SHP77 treated with DMSO at 0.1 percent for 48 hours (cell line): Measurements from ENCODE around the gene DCLK1.
"Not testable (repeated sequence)": the region's sequence is repeated elsewhere in the genome, so short reads cannot be mapped to it uniquely, and the experiment has no call there.

Experiments used
- DNase-seq: peaks from one replicate; lab custom pipeline; 2025; lab: John Stamatoyannopoulos, UW

DCLK1 gene

GRCh38 chr13:36130552-36131221 lies 495 bp downstream of the DCLK1 start:
- no peak for DNase-seq

GRCh38 chr13:36130193-36130551 lies 1.0 kb downstream of the DCLK1 start:
- no peak for DNase-seq

GRCh38 chr13:36129539-36129938 lies 1.6 kb downstream of the DCLK1 start:
- no peak for DNase-seq

- no peak for DNase-seq
Observed at GRCh38 chr13:36126491-36126890, 4.7 kb downstream of the DCLK1 start.

- no peak for DNase-seq
Observed at GRCh38 chr13:36125841-36126240, 5.3 kb downstream of the DCLK1 start.

- DNase-seq = no peak
Observed at GRCh38 chr13:36124236-36124822, 6.9 kb downstream of the DCLK1 start.

GRCh38 chr13:36115306-36115705 lies 15.9 kb downstream of the DCLK1 start:
- DNase-seq = no peak

- DNase-seq = no peak
Observed at GRCh38 chr13:36114233-36114632, 16.9 kb downstream of the DCLK1 start.

GRCh38 chr13:36108954-36109353 lies 22.2 kb downstream of the DCLK1 start:
- no peak for DNase-seq

GRCh38 chr13:36108342-36108741 lies 22.8 kb downstream of the DCLK1 start:
- DNase-seq = no peak

GRCh38 chr13:36107521-36107920 lies 23.7 kb downstream of the DCLK1 start:
- DNase-seq = no peak

- no peak for DNase-seq
Observed at GRCh38 chr13:36105726-36106125, 25.5 kb downstream of the DCLK1 start.

- no peak for DNase-seq
Observed at GRCh38 chr13:36102721-36103120, 28.5 kb downstream of the DCLK1 start.

GRCh38 chr13:36101907-36102306 lies 29.3 kb downstream of the DCLK1 start:
- DNase-seq = not testable (repeated sequence)

GRCh38 chr13:36101157-36101556 lies 30.0 kb downstream of the DCLK1 start:
- DNase-seq = no peak

GRCh38 chr13:36098080-36098479 lies 33.1 kb downstream of the DCLK1 start:
- no peak for DNase-seq

- no peak for DNase-seq
Observed at GRCh38 chr13:36096461-36097416, 34.4 kb downstream of the DCLK1 start.

GRCh38 chr13:36094478-36094877 lies 36.7 kb downstream of the DCLK1 start:
- DNase-seq = no peak

- no peak for DNase-seq
Observed at GRCh38 chr13:36090592-36090991, 40.6 kb downstream of the DCLK1 start.

- no peak for DNase-seq
Observed at GRCh38 chr13:36089130-36089647, 42.0 kb downstream of the DCLK1 start.

GRCh38 chr13:36088463-36088862 lies 42.7 kb downstream of the DCLK1 start:
- DNase-seq = no peak

- DNase-seq = peak; percentile 31
Observed at GRCh38 chr13:36088001-36088400, 43.2 kb downstream of the DCLK1 start.

GRCh38 chr13:36086117-36086516 lies 45.1 kb downstream of the DCLK1 start:
- DNase-seq = peak; percentile 12
